HUES6 (cell line): ENCODE data around the gene KCNMA1.
"Not testable (repeated sequence)": the region's sequence is repeated elsewhere in the genome, so short reads cannot be mapped to it uniquely, and the experiment has no call there.

Source experiments
- H3K27ac ChIP-seq: 2 replicates; pipeline ENCODE4 v1.7.0; 2013; ENCODE audit warnings: low read depth, mild to moderate bottlenecking, low read length, inconsistent platforms
- H3K27me3 ChIP-seq: 2 replicates; pipeline ENCODE4 v1.6.1; 2013; ENCODE audit warnings: low read length; ENCODE audit not compliant: control insufficient read depth, insufficient read depth
- H3K36me3 ChIP-seq: 2 replicates; pipeline ENCODE4 v1.6.1; 2013; ENCODE audit warnings: low read length; ENCODE audit not compliant: control insufficient read depth, insufficient read depth
- H3K4me1 ChIP-seq: 2 replicates; pipeline ENCODE4 v1.6.1; 2013; ENCODE audit warnings: low read length; ENCODE audit not compliant: control insufficient read depth, insufficient read depth
- H3K4me3 ChIP-seq: 2 replicates; pipeline ENCODE4 v1.5.1; 2013; ENCODE audit warnings: low read depth, low read length
- H3K9ac ChIP-seq: one replicate; pipeline ENCODE4 v1.6.1; 2013; ENCODE audit warnings: mild to moderate bottlenecking, low read length
- H3K9me3 ChIP-seq: 2 replicates; pipeline ENCODE4 v1.6.1; 2013; ENCODE audit warnings: low read depth, low read length; ENCODE audit not compliant: control insufficient read depth, insufficient read depth

Gene KCNMA1

GRCh38 chr10:77580482-77580881, 57.1 kb downstream of the KCNMA1 start:
- Histone ChIP-seq H3K4me3 (no peak overlapping the region), H3K4me1 (peaks cover 4% of the 10 kb centered on the region; the same call in 1 of the 2 replicates), H3K36me3 (no peaks in the 10 kb centered on the region), H3K27ac (no peak overlapping the region), H3K9me3 (no peaks in the 10 kb centered on the region), H3K9ac (no peak overlapping the region), H3K27me3 (no peaks in the 10 kb centered on the region)

DNA sequence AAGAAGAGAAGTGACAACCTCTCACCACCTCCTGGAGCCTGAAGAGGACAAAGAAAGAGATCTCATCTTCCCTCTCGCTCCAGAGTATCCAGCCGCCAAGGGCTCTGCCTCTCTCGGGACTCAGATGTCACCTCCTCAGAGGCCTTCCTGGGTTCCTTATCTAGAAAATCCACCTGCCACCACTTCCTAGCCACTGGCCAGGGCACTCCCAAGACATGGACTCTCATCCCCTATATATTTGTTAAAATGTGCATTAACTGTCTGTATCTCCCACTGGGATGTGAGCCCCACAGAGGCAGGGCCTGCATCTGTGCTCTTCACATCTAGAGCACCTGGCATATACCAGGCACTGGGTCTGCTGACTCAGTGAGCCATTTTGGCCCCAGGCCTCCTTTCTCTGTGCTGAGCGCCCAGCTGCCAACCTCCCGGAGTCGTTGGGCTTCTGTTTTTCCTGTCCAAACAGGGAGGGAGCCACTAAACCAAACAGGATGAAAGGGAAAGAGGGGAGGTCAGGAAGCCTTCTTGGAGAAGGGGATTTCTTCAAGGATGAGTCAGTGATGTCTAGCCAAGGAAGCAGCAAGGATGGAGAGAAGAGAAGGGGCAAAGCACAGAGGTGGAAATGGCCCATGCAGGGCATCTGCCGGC, 58.9 kb downstream of the KCNMA1 start:
- Histone ChIP-seq H3K36me3 (no peaks in the 10 kb centered on the region), H3K9ac (no peak overlapping the region), H3K27me3 (no peaks in the 10 kb centered on the region), H3K4me1 (no peaks in the 10 kb centered on the region), H3K9me3 (no peaks in the 10 kb centered on the region), H3K27ac (no peak overlapping the region), H3K4me3 (no peak overlapping the region)

- no peak overlapping the region for H3K4me3 ChIP-seq
- H3K9me3 ChIP-seq, result no peaks in the 10 kb centered on the region
- no peaks in the 10 kb centered on the region for H3K4me1 ChIP-seq
These were observed 59.9 kb downstream of the KCNMA1 start for GRCh38 chr10:77577666-77578229.

DNA sequence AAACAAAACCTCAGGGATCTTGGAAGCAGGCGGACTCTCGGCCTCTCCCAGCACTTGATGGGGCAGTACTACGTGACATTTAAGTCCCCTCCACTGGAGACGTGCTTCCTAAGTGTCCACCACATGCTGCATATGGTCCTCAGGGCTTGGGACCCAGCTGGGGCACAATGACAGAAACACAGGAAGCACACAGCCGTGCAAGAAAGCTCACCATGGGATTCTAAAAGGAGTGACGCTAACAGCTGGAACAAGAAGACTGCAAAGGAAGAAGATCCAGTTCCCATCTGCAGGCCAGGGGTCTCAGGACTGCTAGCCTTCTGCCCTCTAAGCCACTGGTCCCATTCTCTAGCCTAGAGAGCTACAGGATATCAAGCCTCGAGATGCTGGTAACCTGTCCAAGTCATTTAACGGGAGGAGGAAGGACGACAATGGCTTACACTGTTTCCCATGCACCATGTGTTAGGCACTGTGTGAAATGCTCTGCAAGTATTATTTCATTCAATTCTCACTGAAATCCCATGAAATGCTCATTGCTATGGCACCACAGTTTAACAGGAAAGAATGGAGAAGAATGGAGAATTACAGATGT, 61.1 kb downstream of the KCNMA1 start:
- Histone ChIP-seq H3K27me3 (no peaks in the 10 kb centered on the region), H3K27ac (no peak overlapping the region), H3K4me1 (no peaks in the 10 kb centered on the region), H3K9me3 (no peaks in the 10 kb centered on the region), H3K9ac (no peak overlapping the region), H3K36me3 (no peaks in the 10 kb centered on the region), H3K4me3 (no peak overlapping the region)

More at GRCh38 chr10:77577666-77578229, 59.9 kb downstream of the KCNMA1 start:
- H3K27ac ChIP-seq, result no peak overlapping the region
- no peaks in the 10 kb centered on the region for H3K27me3 ChIP-seq
- H3K36me3 ChIP-seq, result no peaks in the 10 kb centered on the region
- H3K9ac ChIP-seq, result no peak overlapping the region

DNA sequence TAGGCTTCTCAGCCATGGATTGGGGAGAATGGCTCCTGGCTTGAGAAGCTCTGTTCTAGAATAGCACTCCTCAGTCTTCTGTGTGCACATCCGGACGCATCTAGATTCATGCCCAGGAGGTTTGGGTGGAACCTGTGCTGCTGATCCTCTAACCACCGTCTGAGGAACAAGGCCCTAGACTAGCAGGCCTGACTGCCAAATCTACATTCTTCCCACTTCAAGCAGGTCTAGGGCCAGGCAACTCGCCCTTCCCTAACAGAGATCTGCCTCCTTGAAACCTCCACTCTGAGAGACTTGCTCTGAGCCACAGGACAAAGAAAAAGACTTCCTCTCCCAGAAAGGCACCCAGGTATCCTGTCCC, 61.6 kb downstream of the KCNMA1 start:
- no peaks in the 10 kb centered on the region for H3K9me3 ChIP-seq
- H3K4me3 ChIP-seq, result no peak overlapping the region
- no peak overlapping the region for H3K9ac ChIP-seq
- H3K27ac ChIP-seq, result no peak overlapping the region
- no peaks in the 10 kb centered on the region for H3K27me3 ChIP-seq
- no peaks in the 10 kb centered on the region for H3K36me3 ChIP-seq
- H3K4me1 ChIP-seq, result no peaks in the 10 kb centered on the region

GRCh38 chr10:77575271-77576006, 62.2 kb downstream of the KCNMA1 start:
- Histone ChIP-seq H3K36me3 (no peaks in the 10 kb centered on the region), H3K4me1 (no peaks in the 10 kb centered on the region), H3K4me3 (no peak overlapping the region)

DNA sequence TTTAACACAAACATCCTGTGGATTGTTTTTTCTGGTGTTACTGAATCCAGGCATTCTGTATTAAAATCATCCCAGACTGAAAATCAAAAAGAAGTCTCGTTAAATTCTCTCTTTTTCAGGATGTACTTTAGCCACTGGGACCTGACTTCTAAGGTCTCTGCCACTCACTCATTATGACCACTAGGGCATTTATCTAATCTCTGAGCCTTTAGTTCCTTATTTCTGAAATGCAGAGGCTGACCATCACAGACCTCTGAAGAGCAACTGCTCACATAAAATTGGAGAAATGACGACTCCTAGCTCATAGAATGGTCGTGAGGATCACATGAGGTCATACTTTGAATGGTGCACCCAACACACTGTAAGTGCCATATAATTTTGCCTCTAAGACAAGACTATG, 63.2 kb downstream of the KCNMA1 start:
- Histone ChIP-seq H3K27me3 (no peaks in the 10 kb centered on the region), H3K36me3 (no peaks in the 10 kb centered on the region), H3K4me3 (no peak overlapping the region), H3K9me3 (no peaks in the 10 kb centered on the region), H3K4me1 (no peaks in the 10 kb centered on the region), H3K27ac (no peak overlapping the region), H3K9ac (no peak overlapping the region)

More at GRCh38 chr10:77575271-77576006, 62.2 kb downstream of the KCNMA1 start:
- H3K27ac ChIP-seq, result no peak overlapping the region
- no peaks in the 10 kb centered on the region for H3K27me3 ChIP-seq
- H3K9ac ChIP-seq, result no peak overlapping the region
- no peaks in the 10 kb centered on the region for H3K9me3 ChIP-seq

- not testable (repeated sequence) for H3K9ac ChIP-seq, H3K27me3 ChIP-seq, H3K36me3 ChIP-seq, H3K9me3 ChIP-seq, H3K4me3 ChIP-seq, H3K27ac ChIP-seq, H3K4me1 ChIP-seq
These were observed 65.1 kb downstream of the KCNMA1 start for GRCh38 chr10:77572520-77572919.

DNA sequence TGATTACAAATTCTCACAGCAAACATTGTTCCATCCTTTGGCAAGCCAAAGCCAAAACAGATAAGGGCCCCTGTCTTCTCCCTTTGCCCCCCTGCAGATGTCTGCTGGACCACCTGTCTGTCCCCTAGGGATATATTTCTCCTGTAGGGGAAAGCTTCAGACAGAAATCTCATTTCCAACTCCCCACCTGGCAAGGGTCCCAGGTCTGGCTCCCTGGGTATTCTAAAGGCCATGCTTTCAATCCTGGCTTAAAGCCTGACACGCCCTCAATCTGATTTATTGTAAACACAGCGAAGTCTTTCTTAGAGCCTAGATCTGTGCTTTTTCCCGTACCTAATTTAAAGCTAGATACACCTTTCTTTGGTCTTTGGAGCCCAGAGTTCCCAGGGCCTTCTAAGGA, 66.1 kb downstream of the KCNMA1 start:
- Histone ChIP-seq H3K27ac (no peak overlapping the region), H3K36me3 (no peaks in the 10 kb centered on the region), H3K9ac (no peak overlapping the region)

DNA sequence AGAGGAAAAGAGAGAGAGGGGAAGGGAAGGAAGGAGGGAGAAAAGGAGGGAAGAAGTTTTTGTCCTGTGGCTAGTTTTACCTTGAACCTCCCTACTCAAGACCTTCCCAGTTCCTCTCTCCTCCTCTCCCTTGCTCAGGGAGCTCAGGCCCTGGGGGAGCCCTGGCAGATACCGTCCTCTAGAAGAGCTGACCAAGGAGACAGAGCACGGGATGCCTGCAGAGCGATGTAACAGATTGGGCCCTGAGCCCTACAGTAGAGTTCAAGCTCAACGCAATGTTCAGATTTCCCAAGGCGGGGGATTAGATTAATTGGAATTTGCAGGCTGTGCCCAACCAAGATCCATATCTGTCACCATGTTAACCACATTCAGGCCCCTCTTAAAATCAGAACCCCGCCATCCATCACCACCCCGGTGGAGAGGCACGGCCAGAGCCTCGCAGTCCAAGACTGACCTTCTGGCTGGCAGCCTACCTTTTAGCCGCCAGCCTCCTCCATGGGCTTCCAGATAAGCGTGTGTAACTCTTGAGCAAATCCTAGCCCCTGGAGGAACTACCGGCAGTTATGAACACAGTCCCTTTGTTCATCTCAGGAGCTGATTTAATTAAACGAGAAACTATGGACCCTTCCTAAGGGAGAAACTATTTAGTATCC, 70.6 kb downstream of the KCNMA1 start:
- no peaks in the 10 kb centered on the region for H3K9me3 ChIP-seq
- no peak overlapping the region for H3K27ac ChIP-seq
- H3K4me1 ChIP-seq, result peaks cover 31% of the 10 kb centered on the region
- 0 out of 2 replicates have a peak, but pooled peaks cover 5% of the 10 kb centered on the region for H3K27me3 ChIP-seq
- H3K4me3 ChIP-seq, result no peak overlapping the region
- H3K9ac ChIP-seq, result no peak overlapping the region
- no peaks in the 10 kb centered on the region for H3K36me3 ChIP-seq

More for the DNA sequence above, 66.1 kb downstream of the KCNMA1 start:
- Histone ChIP-seq H3K27me3 (0 out of 2 replicates have a peak, but pooled peaks cover 1% of the 10 kb centered on the region), H3K9me3 (no peaks in the 10 kb centered on the region), H3K4me1 (0 out of 2 replicates have a peak, but pooled peaks cover 2% of the 10 kb centered on the region), H3K4me3 (no peak overlapping the region)
